Pancreas (tissue), 10 donors: ENCODE data around the gene PRR36. TPM values are rescaled to one million over a fixed set of nuclear protein-coding genes. Genes with fewer than 3 reads are reported as not detected.

Experiments used
- ATAC-seq, 4 donors: fragments of 200-7000 bp; cut with Tn5 transposase; one replicate each; pipeline versions ENCODE4 v1.8.0 to v1.9.1; 2020; ENCODE audit warnings: mild to moderate bottlenecking in 4 of 4, moderate library complexity in 4 of 4
- DNase-seq, 6 donors: peaks; one replicate each; pipeline ENCODE4 v3.0.0-alpha.2; 2020
- FAIRE-seq: peaks from 2 replicates; lab custom pipeline; 2012; peaks lifted over from hg19 to GRCh38; lab: Jason Lieb, UNC
- H3K27ac ChIP-seq, 4 donors: fragments of 200-600 bp; sonication (generic); 1 replicate in 3 of 4; 2 replicates in 1 of 4; pipeline versions ENCODE4 v1.5.0 to v1.8.0; 2020
- H3K27me3 ChIP-seq, 4 donors: fragments of 200-600 bp; one replicate each; pipeline ENCODE4 v1.8.0; 2021
- H3K36me3 ChIP-seq, 3 donors: fragments of 200-600 bp; sonication (generic) in 1 of 3; one replicate each; pipeline versions ENCODE4 v1.5.0 to v1.8.0; 2020 to 2021
- H3K4me1 ChIP-seq, 3 donors: fragments of 200-600 bp; one replicate each; pipeline ENCODE4 v1.8.0; 2021
- H3K4me3 ChIP-seq, 4 donors: fragments of 200-600 bp; sonication (generic) in 2 of 4; one replicate each; pipeline versions ENCODE4 v1.5.0 to v1.8.0; 2020 to 2021
- H3K9me3 ChIP-seq, 4 donors: fragments of 200-600 bp; one replicate each; pipeline ENCODE4 v1.8.0; 2021
- CTCF ChIP-seq, 4 donors: fragments of 200-600 bp; sonication (generic) in 3 of 4; IDR thresholded peaks; one replicate each; pipeline versions ENCODE4 v1.5.0 to v1.8.0; 2021; ENCODE audit warnings: antibody characterized with exemption in 4 of 4
- WGBS, 2 donors: extraction: QIAGEN DNeasy Blood & Tissue Kit; methylation state at CpG; one replicate each; pipeline ENCODE4 v1.1.7; 2013; 5-methylcytosine and 5-hydroxymethylcytosine counted together
- intact Hi-C, 3 donors: fragments of 100-400 bp; cut with DNase I; formaldehyde crosslinking; loops; one replicate each; pipeline versions ENCODE4 v1.11.1 to v1.14.2; 2022
- polyA plus RNA-seq, 2 donors: library from polyadenylated mRNA; stranded (reverse); fragments of 200-250 nt; gene quantifications; one replicate each; pipeline ENCODE4 v1.2.3, GENCODE V29; 2013
- total RNA-seq, 6 donors: library from RNA; stranded (reverse); fragmentation: NEBNext Ultra II Directional in 4 of 6; extraction: Animal tissue kit (Norgen Biotek cat#: 25700) in 4 of 6; gene quantifications; one replicate each; pipeline versions ENCODE4 v1.2.1 to v1.2.4, GENCODE V29; 2021 to 2023
- donor health status: healthy with polysubstance abuse.
- donor health status: DM: no; HTN: no; CAD: no; lungs with moderate emphysema.
- donor health status: DM: no; HTN: no; CAD: no.
- donor health status: control.
- donor health status: control.
- donor health status: Bipolar disorder and iron deficiency.
- donor health status: DM: yes; HTN: yes; CAD: no.
- donor health status: DM: no; HTN: no; CAD: no.
- donor health status: DM: no; HTN: no; CAD: no.
- donor health status: DM: yes; HTN: yes; CAD: no.

PRR36 gene
- total and polyA plus RNA-seq, 8 donors, result 1.6 to 3.1 (median 2.0) TPM

GRCh38 chr19:7822910-7823515 lies 51.2 kb downstream of the PRR36 start:
- no peaks in the 10 kb centered on the region for H3K27me3 ChIP-seq

GRCh38 chr19:7820588-7820987 lies 53.6 kb downstream of the PRR36 start:
- TF ChIP-seq CTCF (IDR thresholded peaks at IDR 0.05), result no peak
- no peak overlapping the region for H3K4me3 ChIP-seq
- 34 to 55% methylated on average over 3 of the region's 3 CpGs for WGBS, 2 donors
- FAIRE-seq, result no peak
- no peaks in the 10 kb centered on the region for H3K27me3 ChIP-seq
- DNase-seq, result no peak
- H3K27ac ChIP-seq, result no peak overlapping the region
- H3K36me3 ChIP-seq, result no peaks in the 10 kb centered on the region
- H3K9me3 ChIP-seq, result no peaks in the 10 kb centered on the region
- ATAC-seq, result no peak
- intact Hi-C loops, result no loop called here
- H3K4me1 ChIP-seq, result no peaks in the 10 kb centered on the region

More at GRCh38 chr19:7822910-7823515, 51.2 kb downstream of the PRR36 start:
- Histone ChIP-seq H3K36me3 (no peaks in the 10 kb centered on the region), H3K4me3 (no peak overlapping the region), H3K4me1 (no peaks in the 10 kb centered on the region), H3K27ac (no peak overlapping the region), H3K9me3 (no peaks in the 10 kb centered on the region)
- WGBS, 2 donors, result 65 to 88% methylated on average over 4 of the region's 4 CpGs
- intact Hi-C loops, result no loop called here
- FAIRE-seq (peak; percentile 74), ATAC-seq (no peak), DNase-seq (no peak)
- TF ChIP-seq CTCF (IDR thresholded peaks at IDR 0.05), result no peak

- ATAC-seq (no peak), FAIRE-seq (no peak), DNase-seq (no peak)
- WGBS, 2 donors, result 61 to 68% methylated on average over 2 of the region's 2 CpGs
- intact Hi-C loops, result loop anchor here in 1 of 3 donors (10.0 kb wide), 1 partner anchor 465 kb away; no protein-coding TSS in a partner anchor
- no peak for TF ChIP-seq CTCF (IDR thresholded peaks at IDR 0.05)
- Histone ChIP-seq H3K4me3 (no peak overlapping the region), H3K27me3 (no peaks in the 10 kb centered on the region), H3K9me3 (no peaks in the 10 kb centered on the region), H3K27ac (no peak overlapping the region), H3K36me3 (no peaks in the 10 kb centered on the region), H3K4me1 (no peaks in the 10 kb centered on the region)
These were observed 54.9 kb downstream of the PRR36 start for GRCh38 chr19:7819337-7819736.

- DNase-seq (no peak), ATAC-seq (no peak), FAIRE-seq (no peak)
- no peaks in the 10 kb centered on the region for H3K9me3 ChIP-seq
- no peak overlapping the region for H3K27ac ChIP-seq
- no peak overlapping the region for H3K4me3 ChIP-seq
- intact Hi-C loops, result loop anchor here in 1 of 3 donors (10.0 kb wide), 1 partner anchor 464 kb away; no protein-coding TSS in a partner anchor
- 54 to 73% methylated on average over 2 of the region's 2 CpGs for WGBS, 2 donors
- no peak for TF ChIP-seq CTCF (IDR thresholded peaks at IDR 0.05)
- H3K27me3 ChIP-seq, result no peaks in the 10 kb centered on the region
- no peaks in the 10 kb centered on the region for H3K36me3 ChIP-seq
- H3K4me1 ChIP-seq, result no peaks in the 10 kb centered on the region
These were observed 55.4 kb downstream of the PRR36 start for GRCh38 chr19:7818806-7819205.

Other genes with a start within 250 kb of the PRR36 start
- gene XAB2, start 244.8 kb downstream of the PRR36 start, total RNA-seq, result 10 to 100 TPM; 16.8 to 27.9 (median 22.5) TPM
- 10 to 100 TPM; 63.7 to 71.5 TPM for gene XAB2, start 244.8 kb downstream of the PRR36 start, polyA plus RNA-seq
- 10 to 100 TPM; 31.6 to 56.6 (median 47.3) TPM for gene PET100, start 244.6 kb downstream of the PRR36 start, total RNA-seq
- gene PET100, start 244.6 kb downstream of the PRR36 start, polyA plus RNA-seq, result 10 to 100 TPM; 91.0 to 95.6 TPM
- gene PCP2, start 240.7 kb downstream of the PRR36 start, total RNA-seq, result 1 to 10 TPM; 1.1 to 3.7 (median 1.8) TPM
- 10 to 100 TPM in 1 of 2 donors, 1 to 10 TPM in 1; 8.8 to 35.6 TPM for gene PCP2, start 240.7 kb downstream of the PRR36 start, polyA plus RNA-seq
- 100 to 1,000 TPM in 1 of 6 donors, 10 to 100 TPM in 5; 45.6 to 104 (median 73.4) TPM for gene STXBP2, start 237.3 kb downstream of the PRR36 start, total RNA-seq
- gene STXBP2, start 237.3 kb downstream of the PRR36 start, polyA plus RNA-seq, result 100 to 1,000 TPM; 143 to 216 TPM
- gene RETN, start 205.3 kb downstream of the PRR36 start, total RNA-seq, result not detected
- 1 to 10 TPM; 2.2 to 5.9 TPM for gene RETN, start 205.3 kb downstream of the PRR36 start, polyA plus RNA-seq
- 1 to 10 TPM in 1 of 6 donors, under 1 TPM in 3, not detected in 2; 0.16 to 1.5 (median 0.67) TPM for gene MCEMP1, start 197.3 kb downstream of the PRR36 start, total RNA-seq
- gene MCEMP1, start 197.3 kb downstream of the PRR36 start, polyA plus RNA-seq, result under 1 TPM; 0.19 to 0.28 TPM
- 10 to 100 TPM; 26.7 to 49.8 (median 38.3) TPM for gene TRAPPC5, start 193.6 kb downstream of the PRR36 start, total RNA-seq
- 10 to 100 TPM; 53.0 to 89.9 TPM for gene TRAPPC5, start 193.6 kb downstream of the PRR36 start, polyA plus RNA-seq
- under 1 TPM in 2 of 6 donors, not detected in 4; 0.19 to 0.51 TPM for gene FCER2, start 172.3 kb downstream of the PRR36 start, total RNA-seq
- gene FCER2, start 172.3 kb downstream of the PRR36 start, polyA plus RNA-seq, result under 1 TPM in 1 of 2 donors, not detected in 1; 0.08 TPM
- gene CLEC4G, start 142.3 kb downstream of the PRR36 start, total RNA-seq, result 1 to 10 TPM in 1 of 6 donors, under 1 TPM in 2, not detected in 3; 0.16 to 1.1 (median 0.90) TPM
- gene CLEC4G, start 142.3 kb downstream of the PRR36 start, polyA plus RNA-seq, result under 1 TPM; 0.09 to 0.68 TPM
- gene CD209, start 126.9 kb downstream of the PRR36 start, total RNA-seq, result 1 to 10 TPM in 3 of 6 donors, under 1 TPM in 3; 0.23 to 7.0 (median 1.5) TPM
- under 1 TPM; 0.19 to 0.49 TPM for gene CD209, start 126.9 kb downstream of the PRR36 start, polyA plus RNA-seq
- gene CLEC4M, start 111.1 kb downstream of the PRR36 start, total RNA-seq, result not detected
- gene CLEC4M, start 111.1 kb downstream of the PRR36 start, polyA plus RNA-seq, result not detected
- 1 to 10 TPM; 3.0 to 5.2 (median 4.6) TPM for gene EVI5L, start 44.2 kb downstream of the PRR36 start, total RNA-seq
- 1 to 10 TPM; 7.6 to 9.1 TPM for gene EVI5L, start 44.2 kb downstream of the PRR36 start, polyA plus RNA-seq
- 1 to 10 TPM; 4.6 to 6.1 (median 5.0) TPM for gene LRRC8E, start 14.1 kb upstream of the PRR36 start, total RNA-seq
- 1 to 10 TPM; 2.6 to 3.2 TPM for gene LRRC8E, start 14.1 kb upstream of the PRR36 start, polyA plus RNA-seq
- 10 to 100 TPM; 13.9 to 21.0 (median 16.1) TPM for gene MAP2K7, start 29.5 kb upstream of the PRR36 start, total RNA-seq
- 10 to 100 TPM; 21.6 to 45.3 TPM for gene MAP2K7, start 29.5 kb upstream of the PRR36 start, polyA plus RNA-seq
- 1 to 10 TPM in 1 of 6 donors, under 1 TPM in 4, not detected in 1; 0.16 to 1.1 (median 0.52) TPM for gene TGFBR3L, start 40.4 kb upstream of the PRR36 start, total RNA-seq
- gene TGFBR3L, start 40.4 kb upstream of the PRR36 start, polyA plus RNA-seq, result 1 to 10 TPM in 1 of 2 donors, not detected in 1; 2.2 TPM
- gene SNAPC2, start 45.9 kb upstream of the PRR36 start, total RNA-seq, result 10 to 100 TPM in 1 of 6 donors, 1 to 10 TPM in 5; 4.9 to 11.3 (median 6.7) TPM
- gene SNAPC2, start 45.9 kb upstream of the PRR36 start, polyA plus RNA-seq, result 10 to 100 TPM; 10.6 to 12.0 TPM
- gene CTXN1, start 51.7 kb upstream of the PRR36 start, total RNA-seq, result 1 to 10 TPM in 4 of 6 donors, under 1 TPM in 2; 0.67 to 5.1 (median 1.5) TPM
- gene CTXN1, start 51.7 kb upstream of the PRR36 start, polyA plus RNA-seq, result 1 to 10 TPM; 1.7 to 2.3 TPM
- 10 to 100 TPM; 19.8 to 51.4 (median 24.7) TPM for gene TIMM44, start 69.3 kb upstream of the PRR36 start, total RNA-seq
- gene TIMM44, start 69.3 kb upstream of the PRR36 start, polyA plus RNA-seq, result 10 to 100 TPM; 78.0 to 83.1 TPM
- 10 to 100 TPM; 17.9 to 38.4 (median 28.7) TPM for gene ELAVL1, start 131.3 kb upstream of the PRR36 start, total RNA-seq
- gene ELAVL1, start 131.3 kb upstream of the PRR36 start, polyA plus RNA-seq, result 10 to 100 TPM in 1 of 2 donors, 1 to 10 TPM in 1; 6.6 to 18.2 TPM
- not detected for gene CCL25, start 178.4 kb upstream of the PRR36 start, total RNA-seq
- gene CCL25, start 178.4 kb upstream of the PRR36 start, polyA plus RNA-seq, result under 1 TPM in 1 of 2 donors, not detected in 1; 0.19 TPM